H1 (cell line): ENCODE data around the gene OBSCN. TPM values are rescaled to one million over a fixed set of nuclear protein-coding genes. Genes with fewer than 3 reads are reported as not detected.

Experiments
- CTCF ChIA-PET: fragments of 300-600 bp; sonication (Branson Sonifier 250); formaldehyde crosslinking; loops from one replicate; lab custom pipeline; 2021; ENCODE audit not compliant: partially characterized antibody; lab: Charles Lee
- POLR2A ChIA-PET: fragments of 300-600 bp; sonication (Branson Sonifier 250); formaldehyde crosslinking; loops from one replicate; lab custom pipeline; 2021; ENCODE audit warnings: inconsistent platforms; ENCODE audit not compliant: partially characterized antibody; lab: Charles Lee
- DNase-seq, 2 experiments: peaks; one replicate each; pipeline versions ENCODE4 v3.0.0 to v3.0.0-alpha.2; 2010 to 2022; ENCODE audit warnings: low spot score in 2 of 2, low read depth in 1 of 2, mixed read lengths in 1 of 2
- FAIRE-seq: peaks from 2 replicates; lab custom pipeline; 2011; peaks lifted over from hg19 to GRCh38; lab: Jason Lieb, UNC
- H2AFZ ChIP-seq: 2 replicates; pipeline ENCODE4 v1.8.1; 2012; ENCODE audit warnings: low read length, inconsistent platforms
- H2AK5ac ChIP-seq: 2 replicates; pipeline ENCODE4 v1.6.1; 2013; ENCODE audit warnings: low read depth, low read length
- H2BK120ac ChIP-seq: replicated peaks from 2 replicates; pipeline ENCODE3; 2013; ENCODE audit warnings: low read depth, low read length, inconsistent platforms
- H2BK12ac ChIP-seq: 2 replicates; pipeline ENCODE4 v1.6.1; 2013; ENCODE audit warnings: low read depth, low read length
- H2BK15ac ChIP-seq: 2 replicates; pipeline ENCODE4 v1.6.1; 2013; ENCODE audit warnings: low read length
- H2BK20ac ChIP-seq: 2 replicates; pipeline ENCODE4 v1.6.1; 2013; ENCODE audit warnings: low read length
- H2BK5ac ChIP-seq: 2 replicates; pipeline ENCODE4 v1.6.1; 2013; ENCODE audit warnings: low read depth, low read length
- H3K14ac ChIP-seq: 2 replicates; pipeline ENCODE4 v1.6.1; 2013; ENCODE audit warnings: inconsistent platforms; ENCODE audit not compliant: insufficient read length
- H3K18ac ChIP-seq: 2 replicates; pipeline ENCODE4 v1.6.1; 2013; ENCODE audit warnings: low read length; ENCODE audit errors: extremely low read depth
- H3K23ac ChIP-seq: 2 replicates; pipeline ENCODE4 v1.6.1; 2013; ENCODE audit warnings: inconsistent platforms; ENCODE audit not compliant: insufficient read length
- H3K23me2 ChIP-seq: 2 replicates; pipeline ENCODE4 v1.6.1; 2013; ENCODE audit warnings: low read depth, low read length
- H3K27ac ChIP-seq: 2 replicates; pipeline ENCODE4 v1.6.1; 2011; ENCODE audit warnings: low read depth, low read length, inconsistent platforms
- H3K27me3 ChIP-seq, 4 experiments: replicated peaks in 1 of 4; 1 replicate in 1 of 4; 2 replicates in 3 of 4; pipeline versions ENCODE4 v1.6.1 to v1.8.1; 2011 to 2013; ENCODE audit warnings: low read length in 3 of 4, mild to moderate bottlenecking in 3 of 4, inconsistent platforms in 2 of 4, mixed read lengths in 2 of 4, moderate library complexity in 1 of 4; ENCODE audit not compliant: control insufficient read depth in 3 of 4, insufficient read depth in 3 of 4; ENCODE audit errors: extremely low read depth in 1 of 4
- H3K36me3 ChIP-seq, 4 experiments: 2 replicates each; pipeline versions ENCODE4 v1.6.1 to v1.8.1; 2011 to 2013; ENCODE audit warnings: mild to moderate bottlenecking in 4 of 4, low read length in 3 of 4, moderate library complexity in 2 of 4, control low read depth in 1 of 4, inconsistent platforms in 1 of 4; ENCODE audit not compliant: insufficient read depth in 4 of 4, control insufficient read depth in 2 of 4
- H3K4ac ChIP-seq: replicated peaks from 2 replicates; pipeline ENCODE3; 2013; ENCODE audit warnings: low read length, low read depth, mixed read lengths, inconsistent platforms; ENCODE audit not compliant: insufficient read length
- H3K4me1 ChIP-seq, 4 experiments: replicated peaks in 1 of 4; 1 replicate in 1 of 4; 2 replicates in 3 of 4; pipeline versions ENCODE4 v1.6.1 to v1.8.1; 2011 to 2013; ENCODE audit warnings: low read length in 3 of 4, inconsistent platforms in 2 of 4, mixed read lengths in 1 of 4; ENCODE audit not compliant: insufficient read depth in 4 of 4, control insufficient read depth in 3 of 4
- H3K4me2 ChIP-seq, 2 experiments: 2 replicates each; pipeline versions ENCODE4 v1.6.1 to v1.8.1; 2011 to 2013; ENCODE audit warnings: low read depth in 2 of 2, low read length in 2 of 2, control low read depth in 1 of 2, inconsistent platforms in 1 of 2, mild to moderate bottlenecking in 1 of 2; ENCODE audit not compliant: insufficient read depth in 1 of 2
- H3K4me3 ChIP-seq, 4 experiments: fragments of 200-600, 300-600 bp in 1 of 4; sonication (generic), shearing (Covaris generic), sonication (Bioruptor Twin) in 1 of 4; 2 replicates each; pipeline versions ENCODE4 v1.5.1 to v1.8.1; 2011 to 2016; ENCODE audit warnings: low read length in 4 of 4, low read depth in 3 of 4, control low read depth in 2 of 4, inconsistent platforms in 2 of 4, mild to moderate bottlenecking in 2 of 4, mixed read lengths in 1 of 4, moderate library complexity in 1 of 4; ENCODE audit not compliant: insufficient read depth in 2 of 4; ENCODE audit errors: extremely low read depth in 1 of 4
- H3K56ac ChIP-seq: replicated peaks from 2 replicates; pipeline ENCODE3; 2013; ENCODE audit warnings: low read depth, mild to moderate bottlenecking, mixed read lengths, low read length, inconsistent platforms; ENCODE audit not compliant: insufficient read length
- H3K79me1 ChIP-seq: 2 replicates; pipeline ENCODE4 v1.6.1; 2013; ENCODE audit warnings: low read depth, low read length, control low read depth
- H3K79me2 ChIP-seq, 2 experiments: 2 replicates each; pipeline versions ENCODE4 v1.6.1 to v1.8.1; 2012 to 2013; ENCODE audit warnings: low read length in 2 of 2, mild to moderate bottlenecking in 2 of 2, inconsistent platforms in 1 of 2; ENCODE audit not compliant: insufficient read depth in 2 of 2, control insufficient read depth in 1 of 2
- H3K9ac ChIP-seq, 4 experiments: replicated peaks in 1 of 4; 1 replicate in 1 of 4; 2 replicates in 3 of 4; pipeline versions ENCODE4 v1.6.1 to v1.8.1; 2011 to 2013; ENCODE audit warnings: low read depth in 3 of 4, low read length in 3 of 4, control low read depth in 2 of 4, mild to moderate bottlenecking in 2 of 4, moderate library complexity in 2 of 4, inconsistent platforms in 1 of 4; ENCODE audit errors: extremely low read depth in 1 of 4
- H3K9me3 ChIP-seq, 2 experiments: 2 replicates each; pipeline versions ENCODE4 v1.6.1 to v1.8.1; 2012 to 2013; ENCODE audit warnings: mild to moderate bottlenecking in 2 of 2, moderate library complexity in 2 of 2, control low read depth in 1 of 2, inconsistent platforms in 1 of 2, low read depth in 1 of 2, low read length in 1 of 2, mixed read lengths in 1 of 2; ENCODE audit not compliant: insufficient read depth in 2 of 2
- H4K20me1 ChIP-seq, 2 experiments: replicated peaks in 1 of 2; 2 replicates each; pipeline versions ENCODE3 to v1.8.1; 2011 to 2013; ENCODE audit warnings: inconsistent platforms in 2 of 2, low read length in 2 of 2, mild to moderate bottlenecking in 1 of 2; ENCODE audit not compliant: insufficient read depth in 2 of 2, control insufficient read depth in 1 of 2
- H4K5ac ChIP-seq: 2 replicates; pipeline ENCODE4 v1.6.1; 2013; ENCODE audit warnings: low read length, low read depth, mixed read lengths, inconsistent platforms; ENCODE audit not compliant: insufficient read length
- H4K8ac ChIP-seq: 2 replicates; pipeline ENCODE4 v1.8.0; 2013; ENCODE audit warnings: mild to moderate bottlenecking, moderate library complexity, low read length, inconsistent platforms; ENCODE audit not compliant: insufficient read depth; ENCODE audit errors: extremely low read depth
- H4K91ac ChIP-seq: replicated peaks from 2 replicates; pipeline ENCODE3; 2013; ENCODE audit warnings: low read length, mixed read lengths, inconsistent platforms; ENCODE audit not compliant: insufficient read length
- CBX8 ChIP-seq: fragments of 300-800, 300-1000 bp; sonication (generic); IDR thresholded peaks from 2 replicates; pipeline ENCODE4 v1.7.1; 2016; ENCODE audit warnings: low read depth, low read length, borderline replicate concordance
- CHD2 ChIP-seq: IDR thresholded peaks from 2 replicates; pipeline ENCODE4 v1.6.1; 2012; ENCODE audit warnings: low read length, improper control_type of control experiment
- GABPA ChIP-seq: IDR thresholded peaks from 2 replicates; pipeline ENCODE4 v1.6.1; 2011; ENCODE audit warnings: mild to moderate bottlenecking, low read length, moderate library complexity, borderline replicate concordance; ENCODE audit not compliant: insufficient read depth
- JUND ChIP-seq: IDR thresholded peaks from 2 replicates; pipeline ENCODE4 v1.6.1; 2011; ENCODE audit warnings: mild to moderate bottlenecking, improper control_type of control experiment, low read length
- NRF1 ChIP-seq: IDR thresholded peaks from 2 replicates; pipeline ENCODE4 v1.6.1; 2011; ENCODE audit warnings: mild to moderate bottlenecking, low read depth, low read length, improper control_type of control experiment
- POLR2AphosphoS5 ChIP-seq: IDR thresholded peaks from 2 replicates; pipeline ENCODE4 v1.6.1; 2011; ENCODE audit warnings: low read depth, low read length
- RFX5 ChIP-seq: IDR thresholded peaks from 2 replicates; pipeline ENCODE4 v1.6.1; 2011; ENCODE audit warnings: low read depth, low read length, improper control_type of control experiment, borderline replicate concordance
- SIN3A ChIP-seq, 2 experiments: IDR thresholded peaks in 1 of 2; conservative IDR thresholded peaks in 1 of 2; 2 replicates each; pipeline ENCODE4 v1.6.1; 2011 to 2012; ENCODE audit warnings: low read length in 2 of 2, improper control_type of control experiment in 1 of 2, low read depth in 1 of 2, mild to moderate bottlenecking in 1 of 2
- USF2 ChIP-seq: IDR thresholded peaks from 2 replicates; pipeline ENCODE4 v1.6.1; 2011; ENCODE audit warnings: low read length, improper control_type of control experiment
- YY1 ChIP-seq: IDR thresholded peaks from 2 replicates; pipeline ENCODE4 v1.6.1; 2011; ENCODE audit warnings: low read depth, mild to moderate bottlenecking, low read length
- WGBS, 2 experiments: shearing (Covaris generic) in 1 of 2; methylation state at CpG; one replicate each; pipeline versions ENCODE4 v1.1.6 to v1.1.7; 2013 to 2015; ENCODE audit warnings: low lambda C conversion rate in 2 of 2, mixed read lengths in 2 of 2, inconsistent platforms in 1 of 2, low coverage in 1 of 2, missing lambda C conversion rate in 1 of 2; ENCODE audit not compliant: insufficient replicate concordance in 2 of 2, insufficient coverage in 1 of 2, insufficient read length in 1 of 2; ENCODE audit errors: extremely low coverage in 1 of 2, missing lambda C conversion rate in 1 of 2; 5-methylcytosine and 5-hydroxymethylcytosine counted together
- polyA plus RNA-seq, 7 experiments: library from polyadenylated mRNA; depleted of rRNA in 3 of 7; stranded (reverse) in 5 of 7; unstranded in 2 of 7; fragments of >200 nt in 5 of 7; fragments of 200-250 nt in 2 of 7; gene quantifications; 1 replicate in 5 of 7; 2 replicates in 1 of 7; 4 replicates in 1 of 7; pipeline versions ENCODE4 v1.2.1 to v1.2.3, GENCODE V29; 2011 to 2013; ENCODE audit warnings: missing spikeins in 2 of 7, mixed read lengths in 2 of 7
- total RNA-seq: library from RNA; stranded (reverse); fragmentation: NEBNext Ultra II Directional; extraction: Animal tissue kit (Norgen Biotek cat#: 25700); gene quantifications from 2 replicates; pipeline ENCODE4 v1.2.1, GENCODE V29; 2021

Gene OBSCN
- total and polyA plus RNA-seq, 2 of the 8 experiments (the other 6 are each of a cell fraction or from before 2014, with no cell fraction given) = 7.5 to 28.4 TPM

GRCh38 chr1:228428412-228428811 is 220.6 kb downstream of the OBSCN start:
- 0 out of 7 replicates have a peak overlapping the region, but pooled peaks of 1 of the 4 experiments have one; percentile 25 for H3K9ac ChIP-seq
- H3K4me3 ChIP-seq = no peak overlapping the region
- no peak overlapping the region for H2BK5ac ChIP-seq
- CTCF ChIA-PET = interaction anchor here (0.8 kb wide), 1 partner anchor 13 kb away, joined by 3 read pairs; no protein-coding TSS in a partner anchor
- no peak overlapping the region for H3K56ac ChIP-seq
- H3K9me3 ChIP-seq = peaks cover 0 to 12% of the 10 kb centered on the region in 2 experiments; a peak in 1 of 4 replicates
- peaks cover 0 to 6% (median 2%) of the 10 kb centered on the region in 4 experiments; a peak in 3 of 7 replicates for H3K4me1 ChIP-seq
- no peaks in the 10 kb centered on the region for H3K79me2 ChIP-seq
- no peak overlapping the region for H2BK120ac ChIP-seq
- no peak overlapping the region for H2BK15ac ChIP-seq
- no peak overlapping the region for H3K14ac ChIP-seq
- no peak for FAIRE-seq
- no peak overlapping the region for H2BK12ac ChIP-seq
- no peak overlapping the region for H3K27ac ChIP-seq
- H2AFZ ChIP-seq = no peak overlapping the region
- no peak overlapping the region for H4K8ac ChIP-seq
- H4K5ac ChIP-seq = no peak overlapping the region
- no peak overlapping the region for H3K18ac ChIP-seq
- H3K27me3 ChIP-seq = peaks cover 1 to 26% (median 11%) of the 10 kb centered on the region in 4 experiments; a peak in 5 of 7 replicates
- no peak overlapping the region for H3K23ac ChIP-seq
- no peaks in the 10 kb centered on the region for H3K36me3 ChIP-seq
- 59% methylated on average over 4 of the region's 4 CpGs; no CpG with 5 or more reads in 1 of the 2 experiments for WGBS, 2 experiments
- no peak for DNase-seq
- H3K79me1 ChIP-seq = no peaks in the 10 kb centered on the region
- no peaks in the 10 kb centered on the region for H3K23me2 ChIP-seq
- no peak overlapping the region for H4K91ac ChIP-seq
- H3K4me2 ChIP-seq = no peak overlapping the region
- H3K4ac ChIP-seq = no peak overlapping the region
- POLR2A ChIA-PET = interaction anchor here (0.8 to 2.9 kb wide), 2 partner anchors 18 to 29 kb away, joined by 3 to 13 read pairs; a partner anchor contains a TSS
- no peak overlapping the region for H2AK5ac ChIP-seq
- H4K20me1 ChIP-seq = no peaks in the 10 kb centered on the region
- no peak overlapping the region for H2BK20ac ChIP-seq
- no peak for TF ChIP-seq GABPA
- no peak for TF ChIP-seq RFX5
- no peak for TF ChIP-seq CHD2
- no peak for TF ChIP-seq JUND
- TF ChIP-seq CBX8 = no peak
- no peak for TF ChIP-seq NRF1
- no peak for TF ChIP-seq SIN3A (conservative IDR thresholded peaks at IDR 0.05 in 1 of 2, IDR thresholded peaks at IDR 0.05 in 1 of 2; ENCODE audit: low read depth in 1 of 2, low read length in 2 of 2)
- TF ChIP-seq USF2 = no peak
- TF ChIP-seq YY1 = no peak
- TF ChIP-seq POLR2AphosphoS5 = no peak
